GM12872 (cell line): ENCODE results near the gene EDC4.

Experiments
- CTCF ChIP-seq: IDR thresholded peaks from 3 replicates; pipeline ENCODE4 v1.5.1; 2011; ENCODE audit warnings: low read depth, mild to moderate bottlenecking, low read length, moderate library complexity; ENCODE audit not compliant: insufficient read depth

EDC4 gene

GRCh38 chr16:67834242-67834614 is 38.6 kb upstream of the EDC4 start:
- no peak for TF ChIP-seq CTCF

- TF ChIP-seq CTCF = no peak
These were observed 35.0 kb upstream of the EDC4 start for GRCh38 chr16:67837811-67838210.

GRCh38 chr16:67841198-67841815 is 31.5 kb upstream of the EDC4 start:
- TF ChIP-seq CTCF = no peak

GRCh38 chr16:67841816-67842508 is 30.9 kb upstream of the EDC4 start, which contains the start of gene THAP11:
THAP11 (plus strand) TSS chr16:67842320; CDS start chr16:67842555, 235 bp downstream.
- peak; percentile 97 for TF ChIP-seq CTCF

GRCh38 chr16:67842509-67843342 is 30.1 kb upstream of the EDC4 start:
- peak; percentile 55; the same call in 2 of the 3 replicates for TF ChIP-seq CTCF

GRCh38 chr16:67843343-67843765 is 29.5 kb upstream of the EDC4 start:
- no peak for TF ChIP-seq CTCF

GRCh38 chr16:67844497-67844896 is 28.4 kb upstream of the EDC4 start:
- TF ChIP-seq CTCF = no peak
